ENCODE data around the gene CMSS1. TPM values are rescaled to one million over a fixed set of nuclear protein-coding genes. Genes with fewer than 3 reads are reported as not detected.

The CMSS1 gene
- total RNA-seq, 4 donors from 2014 or later = 11.2 to 16.3 (median 14.1) TPM

DNA sequence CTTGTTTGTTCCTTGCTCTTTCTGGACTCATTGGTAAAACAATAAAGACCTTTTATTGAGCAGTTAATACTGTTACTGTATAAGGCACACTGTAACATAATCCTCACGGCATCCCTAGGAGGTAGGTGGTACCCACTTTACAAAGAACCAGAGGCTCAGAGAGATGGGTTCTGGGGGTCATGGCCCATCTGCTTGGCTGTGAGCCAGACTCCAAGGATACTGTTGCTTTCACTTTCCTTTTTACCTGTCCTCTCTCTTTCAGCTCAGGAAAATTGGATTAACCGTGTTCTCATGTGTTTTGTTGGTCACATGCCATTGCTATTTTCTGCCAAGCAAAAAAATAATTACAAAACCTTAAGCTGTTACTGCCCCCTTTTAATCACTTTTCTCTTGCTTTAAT, 331.5 kb downstream of the CMSS1 start:
- H3K9me3 ChIP-seq = no peaks in the 10 kb centered on the region
- intact Hi-C loops (cut with DNase I) = no loop called here
- 85% methylated on average over 2 of the region's 2 CpGs for WGBS
- H3K36me3 ChIP-seq = no peaks in the 10 kb centered on the region
- no peak overlapping the region for H3K27ac ChIP-seq (replicated peaks in 1 of 4)
- peaks cover 13 to 31% (median 25%) of the 10 kb centered on the region in 4 donors for H3K4me1 ChIP-seq
- TF ChIP-seq, protein P1, sequence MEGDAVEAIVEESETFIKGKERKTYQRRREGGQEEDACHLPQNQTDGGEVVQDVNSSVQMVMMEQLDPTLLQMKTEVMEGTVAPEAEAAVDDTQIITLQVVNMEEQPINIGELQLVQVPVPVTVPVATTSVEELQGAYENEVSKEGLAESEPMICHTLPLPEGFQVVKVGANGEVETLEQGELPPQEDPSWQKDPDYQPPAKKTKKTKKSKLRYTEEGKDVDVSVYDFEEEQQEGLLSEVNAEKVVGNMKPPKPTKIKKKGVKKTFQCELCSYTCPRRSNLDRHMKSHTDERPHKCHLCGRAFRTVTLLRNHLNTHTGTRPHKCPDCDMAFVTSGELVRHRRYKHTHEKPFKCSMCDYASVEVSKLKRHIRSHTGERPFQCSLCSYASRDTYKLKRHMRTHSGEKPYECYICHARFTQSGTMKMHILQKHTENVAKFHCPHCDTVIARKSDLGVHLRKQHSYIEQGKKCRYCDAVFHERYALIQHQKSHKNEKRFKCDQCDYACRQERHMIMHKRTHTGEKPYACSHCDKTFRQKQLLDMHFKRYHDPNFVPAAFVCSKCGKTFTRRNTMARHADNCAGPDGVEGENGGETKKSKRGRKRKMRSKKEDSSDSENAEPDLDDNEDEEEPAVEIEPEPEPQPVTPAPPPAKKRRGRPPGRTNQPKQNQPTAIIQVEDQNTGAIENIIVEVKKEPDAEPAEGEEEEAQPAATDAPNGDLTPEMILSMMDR (IDR thresholded peaks at IDR 0.05) = no peak
- TF ChIP-seq POLR2AphosphoS5 (IDR thresholded peaks at IDR 0.05) = no peak
- no peak for TF ChIP-seq EP300 (IDR thresholded peaks at IDR 0.05)
- no peak for TF ChIP-seq POLR2A (IDR thresholded peaks at IDR 0.05; ENCODE audit: low read depth)
- DNase-seq (ENCODE audit: extremely low spot score) = no peak
- H3K27me3 ChIP-seq = no peaks in the 10 kb centered on the region
- no peak overlapping the region for H3K4me3 ChIP-seq

DNA sequence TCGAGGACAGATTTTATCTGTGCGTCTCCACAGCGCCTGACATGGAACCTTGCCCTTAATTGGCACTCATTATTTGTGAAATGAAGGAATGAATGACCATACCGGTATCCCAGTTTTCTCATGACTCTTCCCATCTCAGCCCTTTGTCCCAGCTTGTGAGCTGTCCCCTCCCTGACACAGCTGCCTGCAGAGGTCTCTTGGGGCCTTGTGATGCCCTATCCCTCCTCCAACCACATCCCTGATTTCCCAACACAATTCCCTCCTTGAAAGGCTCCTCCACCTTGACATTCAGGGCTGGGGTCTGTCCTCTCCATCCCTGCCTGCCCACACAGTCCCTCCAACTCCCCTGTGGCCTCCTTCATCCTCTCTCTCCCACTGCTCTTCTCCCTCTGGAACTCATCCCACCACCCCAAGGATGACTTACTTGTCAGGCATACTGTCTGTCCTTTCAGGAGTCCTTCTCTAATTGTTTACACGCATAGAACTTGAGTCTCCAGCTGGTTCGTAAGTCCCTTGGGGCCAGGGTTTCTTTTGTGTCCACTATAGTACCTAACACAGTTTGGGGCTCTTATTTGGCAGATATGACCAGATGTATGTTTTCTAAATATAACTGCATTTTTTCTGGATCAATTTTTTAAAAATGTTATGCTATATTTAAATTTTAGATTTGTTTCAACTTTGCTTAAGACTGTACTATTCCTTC, 332.2 kb downstream of the CMSS1 start:
- no peak overlapping the region for H3K4me3 ChIP-seq
- intact Hi-C loops (cut with DNase I) = no loop called here
- H3K9me3 ChIP-seq = peaks cover 0 to 2% (median 0%) of the 10 kb centered on the region in 4 donors
- H3K27me3 ChIP-seq = no peaks in the 10 kb centered on the region
- peak overlapping the region in 3 of 4 donors; percentile 57 to 74 (median 63) for H3K27ac ChIP-seq (replicated peaks in 1 of 4)
- H3K36me3 ChIP-seq = no peaks in the 10 kb centered on the region
- H3K4me1 ChIP-seq = peaks cover 13 to 31% (median 25%) of the 10 kb centered on the region in 4 donors
- 83% methylated on average over 6 of the region's 6 CpGs for WGBS
- no peak for TF ChIP-seq EP300 (IDR thresholded peaks at IDR 0.05)
- TF ChIP-seq POLR2AphosphoS5 (IDR thresholded peaks at IDR 0.05) = no peak
- TF ChIP-seq, protein P1 (IDR thresholded peaks at IDR 0.05) = no peak
- TF ChIP-seq POLR2A (IDR thresholded peaks at IDR 0.05; ENCODE audit: low read depth) = no peak
- no peak for DNase-seq (ENCODE audit: extremely low spot score)

DNA sequence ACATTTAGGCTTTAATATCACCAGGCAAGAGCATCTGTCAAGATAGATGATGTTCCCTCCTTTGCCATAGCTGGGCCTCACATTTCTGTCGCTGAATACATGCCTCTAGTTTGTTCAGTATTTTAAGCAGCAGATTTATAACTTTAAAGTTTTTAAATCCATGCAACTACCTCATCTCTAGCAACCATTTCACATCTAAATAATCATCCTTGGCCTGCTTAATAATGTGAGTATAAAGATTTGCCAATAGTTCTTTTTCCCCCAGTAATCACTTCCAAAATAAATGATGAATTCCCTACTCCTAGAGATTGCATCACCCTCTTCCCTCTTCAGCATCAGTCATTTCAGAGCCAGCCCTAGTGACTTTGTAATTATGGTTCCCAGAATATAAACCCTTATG, 332.8 kb downstream of the CMSS1 start:
- TF ChIP-seq, protein P1 (IDR thresholded peaks at IDR 0.05) = no peak
- TF ChIP-seq EP300 (IDR thresholded peaks at IDR 0.05) (no peak), POLR2AphosphoS5 (IDR thresholded peaks at IDR 0.05) (no peak), POLR2A (IDR thresholded peaks at IDR 0.05; ENCODE audit: low read depth) (no peak)

DNA sequence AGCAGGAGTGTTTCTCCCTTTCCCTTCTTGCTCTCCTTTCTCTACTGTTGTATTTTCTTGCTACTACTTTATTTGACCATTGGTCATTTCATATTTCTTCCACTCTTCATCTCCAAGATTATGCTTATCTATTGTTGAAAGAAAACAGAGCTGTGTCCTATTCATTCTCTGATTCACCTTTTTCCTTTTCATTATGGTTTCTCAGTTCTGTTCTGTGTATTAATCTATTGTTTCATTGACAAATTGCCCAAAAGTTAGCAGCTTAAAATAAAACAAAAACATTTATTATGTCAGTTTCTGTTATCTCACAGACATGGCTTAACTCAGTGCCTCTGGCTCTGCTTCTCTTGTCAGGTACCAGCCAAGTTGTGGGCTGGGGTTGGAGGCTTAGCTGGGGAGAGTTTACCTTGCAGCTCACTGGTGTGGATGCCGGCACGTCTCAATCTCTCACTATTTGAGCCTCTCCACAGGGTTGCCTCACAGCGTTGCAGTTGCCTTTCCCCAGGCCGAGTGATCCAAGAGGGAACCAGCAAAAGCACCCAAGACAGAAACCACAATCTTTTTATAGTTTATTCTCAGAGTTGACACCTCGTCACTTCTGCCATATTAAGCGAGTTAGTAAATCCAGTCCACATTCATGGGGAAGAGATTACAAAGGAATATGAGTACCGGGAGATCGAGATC, 333.5 kb downstream of the CMSS1 start:
- Histone ChIP-seq H3K36me3 (no peaks in the 10 kb centered on the region), H3K4me3 (no peak overlapping the region), H3K9me3 (peaks cover 0 to 14% (median 12%) of the 10 kb centered on the region in 4 donors), H3K27ac (replicated peaks in 1 of 4) (peak overlapping the region; percentile 57 to 74 (median 62)), H3K4me1 (peaks cover 13 to 31% (median 25%) of the 10 kb centered on the region in 4 donors), H3K27me3 (no peaks in the 10 kb centered on the region)
- intact Hi-C loops (cut with DNase I) = no loop called here
- no peak for DNase-seq (ENCODE audit: extremely low spot score)
- TF ChIP-seq EP300 (IDR thresholded peaks at IDR 0.05) (no peak), POLR2AphosphoS5 (IDR thresholded peaks at IDR 0.05) (no peak), POLR2A (IDR thresholded peaks at IDR 0.05; ENCODE audit: low read depth) (no peak)
- TF ChIP-seq, protein P1 (IDR thresholded peaks at IDR 0.05) = no peak
- 61% methylated on average over 8 of the region's 8 CpGs for WGBS

More for the DNA sequence above, 332.8 kb downstream of the CMSS1 start:
- Histone ChIP-seq H3K9me3 (peaks cover 0 to 7% (median 6%) of the 10 kb centered on the region in 4 donors), H3K4me3 (no peak overlapping the region), H3K27ac (replicated peaks in 1 of 4) (peak overlapping the region; percentile 57 to 74 (median 62)), H3K4me1 (peaks cover 13 to 31% (median 25%) of the 10 kb centered on the region in 4 donors), H3K36me3 (no peaks in the 10 kb centered on the region), H3K27me3 (no peaks in the 10 kb centered on the region)
- DNase-seq (ENCODE audit: extremely low spot score) = no peak
- WGBS = 45% methylated on average over 1 of the region's 1 CpG
- intact Hi-C loops (cut with DNase I) = no loop called here

Measured in esophagus muscularis mucosa (tissue), 4 donors.